ENCODE data around the gene WDR38.

DNA sequence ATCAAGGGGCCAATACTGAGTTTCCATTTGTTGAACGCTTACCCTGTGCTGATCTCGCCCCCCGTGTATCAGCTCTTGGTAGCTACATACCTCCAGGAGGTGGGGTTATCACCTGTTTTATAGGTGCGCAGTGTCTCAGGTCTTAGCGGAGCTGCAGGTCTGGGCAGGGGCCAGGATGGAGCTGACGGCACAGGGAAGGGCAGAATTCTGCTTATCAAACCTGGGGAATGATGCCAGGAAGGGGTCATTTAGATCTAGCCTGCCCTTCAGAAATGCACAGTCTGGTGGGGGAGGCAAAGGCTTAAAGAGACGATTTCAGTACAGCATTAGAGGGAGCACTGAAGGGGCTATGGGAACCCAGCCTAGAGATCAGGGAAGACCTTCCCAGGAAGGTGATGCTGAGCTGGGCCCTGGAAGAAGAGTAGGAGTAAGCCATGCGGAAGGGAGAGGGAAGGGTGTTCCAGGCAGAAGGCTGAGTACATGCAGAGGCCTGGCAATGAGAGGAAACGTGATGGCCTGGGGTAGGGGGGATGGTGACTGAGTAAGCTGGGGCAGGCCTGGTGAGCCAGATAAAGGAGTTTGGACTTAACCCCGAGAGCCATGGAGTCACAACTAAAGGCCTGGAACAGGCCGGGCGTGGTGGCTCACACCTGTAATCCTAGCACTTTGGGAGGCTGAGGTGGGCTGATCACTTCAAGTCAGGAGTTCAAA is 44.9 kb upstream of the WDR38 start:
- TF ChIP-seq POLR2A (IDR thresholded peaks at IDR 0.05) (no peak), CTCF (IDR thresholded peaks at IDR 0.05) (no peak)

Measured in right lobe of liver (tissue), 4 donors.